Measurements from ENCODE around the gene SMYD3. TPM values are rescaled to one million over a fixed set of nuclear protein-coding genes. Genes with fewer than 3 reads are reported as not detected.

Gene SMYD3
- total and polyA plus RNA-seq, 10 donors = 12.5 to 33.1 (median 21.0) TPM

DNA sequence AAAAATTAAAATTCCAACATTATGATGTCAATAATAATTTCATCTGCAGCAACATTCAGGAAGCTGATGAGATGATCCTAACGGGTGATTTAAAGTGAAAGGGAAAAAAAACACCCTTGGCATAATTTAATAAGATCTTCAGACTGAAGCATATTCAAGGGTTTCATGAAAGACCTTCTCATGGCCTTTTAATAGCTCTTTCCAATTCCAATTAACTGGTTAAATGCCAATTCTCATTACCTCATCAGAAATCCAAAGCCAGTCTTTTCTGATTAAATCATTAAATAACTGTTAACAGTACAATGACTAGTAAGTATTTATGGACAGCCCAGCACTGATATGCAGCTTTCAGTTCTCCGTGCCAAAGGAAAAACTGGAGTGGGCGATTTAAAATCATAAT is 407.5 kb downstream of the SMYD3 start:
- Histone ChIP-seq H3K36me3 (no peaks in the 10 kb centered on the region), H3K9me3 (no peaks in the 10 kb centered on the region), H3K27ac (no peak overlapping the region), H3K4me1 (no peaks in the 10 kb centered on the region), H3K4me3 (no peak overlapping the region), H3K27me3 (replicated peaks in 1 of 7) (no peaks in the 10 kb centered on the region)
- TF ChIP-seq POLR2AphosphoS5 (IDR thresholded peaks at IDR 0.05) = no peak
- no peak for TF ChIP-seq POLR2A (IDR thresholded peaks at IDR 0.05)
- TF ChIP-seq, protein P1, sequence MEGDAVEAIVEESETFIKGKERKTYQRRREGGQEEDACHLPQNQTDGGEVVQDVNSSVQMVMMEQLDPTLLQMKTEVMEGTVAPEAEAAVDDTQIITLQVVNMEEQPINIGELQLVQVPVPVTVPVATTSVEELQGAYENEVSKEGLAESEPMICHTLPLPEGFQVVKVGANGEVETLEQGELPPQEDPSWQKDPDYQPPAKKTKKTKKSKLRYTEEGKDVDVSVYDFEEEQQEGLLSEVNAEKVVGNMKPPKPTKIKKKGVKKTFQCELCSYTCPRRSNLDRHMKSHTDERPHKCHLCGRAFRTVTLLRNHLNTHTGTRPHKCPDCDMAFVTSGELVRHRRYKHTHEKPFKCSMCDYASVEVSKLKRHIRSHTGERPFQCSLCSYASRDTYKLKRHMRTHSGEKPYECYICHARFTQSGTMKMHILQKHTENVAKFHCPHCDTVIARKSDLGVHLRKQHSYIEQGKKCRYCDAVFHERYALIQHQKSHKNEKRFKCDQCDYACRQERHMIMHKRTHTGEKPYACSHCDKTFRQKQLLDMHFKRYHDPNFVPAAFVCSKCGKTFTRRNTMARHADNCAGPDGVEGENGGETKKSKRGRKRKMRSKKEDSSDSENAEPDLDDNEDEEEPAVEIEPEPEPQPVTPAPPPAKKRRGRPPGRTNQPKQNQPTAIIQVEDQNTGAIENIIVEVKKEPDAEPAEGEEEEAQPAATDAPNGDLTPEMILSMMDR (IDR thresholded peaks at IDR 0.05 in 8 of 11, conservative IDR thresholded peaks at IDR 0.05 in 3 of 11) = no peak
- DNase-seq = no peak
- intact Hi-C loops (cut with DNase I; ENCODE audit: low total_unique reads) = no loop called here
- 71 to 86% (median 81%) methylated on average over 3 of the region's 3 CpGs for WGBS, 5 donors

DNA sequence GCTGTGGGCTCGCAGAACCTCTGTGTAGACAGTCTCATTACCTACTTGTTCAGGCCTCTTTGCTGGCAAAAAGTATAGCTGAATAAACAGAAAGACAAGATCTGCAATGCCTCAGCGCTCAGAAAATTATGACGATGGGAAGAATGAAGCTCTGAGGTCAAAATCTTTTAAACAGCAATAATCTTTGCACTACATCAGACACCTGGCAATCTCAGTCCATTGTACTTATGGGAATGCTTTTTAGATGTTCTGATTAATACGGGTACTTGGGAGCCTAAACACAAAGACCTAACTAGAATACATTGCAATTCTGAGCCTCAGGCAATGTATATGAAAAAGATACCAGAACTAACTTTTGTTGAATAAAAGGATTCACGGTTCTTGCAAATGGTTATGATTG is 410.7 kb downstream of the SMYD3 start:
- Histone ChIP-seq H3K4me1 (no peaks in the 10 kb centered on the region), H3K36me3 (no peaks in the 10 kb centered on the region), H3K4me3 (no peak overlapping the region), H3K27me3 (replicated peaks in 1 of 7) (no peaks in the 10 kb centered on the region), H3K9me3 (peaks cover 0 to 5% (median 2%) of the 10 kb centered on the region in 8 donors), H3K27ac (no peak overlapping the region)
- TF ChIP-seq, protein P1 (IDR thresholded peaks at IDR 0.05 in 8 of 11, conservative IDR thresholded peaks at IDR 0.05 in 3 of 11) = no peak
- TF ChIP-seq POLR2AphosphoS5 (IDR thresholded peaks at IDR 0.05) (no peak), POLR2A (IDR thresholded peaks at IDR 0.05) (no peak)
- intact Hi-C loops (cut with DNase I; ENCODE audit: low total_unique reads) = no loop called here
- WGBS, 5 donors = 95 to 98% (median 97%) methylated on average over 5 of the region's 5 CpGs
- DNase-seq = no peak

DNA sequence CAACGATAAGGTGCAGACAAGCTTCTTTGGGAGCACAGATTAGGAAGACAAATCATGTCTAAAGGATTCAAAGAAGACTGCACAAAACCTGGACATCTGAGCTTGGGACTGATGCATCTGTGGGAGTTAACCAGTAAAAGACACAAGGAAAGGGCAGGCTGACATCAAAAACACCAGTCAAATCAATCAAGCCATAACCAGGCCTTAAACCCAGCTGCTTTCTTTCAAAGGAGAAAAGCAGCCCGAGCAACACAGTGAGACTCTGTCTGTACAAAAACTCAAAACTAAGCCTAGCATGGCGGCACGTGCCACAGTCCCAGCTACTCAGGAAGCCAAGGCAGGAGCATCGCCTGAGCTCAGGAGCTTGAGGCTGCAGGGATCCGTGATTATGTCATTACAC is 411.6 kb downstream of the SMYD3 start:
- H3K4me1 ChIP-seq = no peaks in the 10 kb centered on the region
- DNase-seq = no peak
- peaks cover 0 to 5% (median 2%) of the 10 kb centered on the region in 8 donors for H3K9me3 ChIP-seq
- H3K27ac ChIP-seq = no peak overlapping the region
- no peaks in the 10 kb centered on the region for H3K27me3 ChIP-seq (replicated peaks in 1 of 7)
- no peaks in the 10 kb centered on the region for H3K36me3 ChIP-seq
- H3K4me3 ChIP-seq = no peak overlapping the region
- WGBS, 5 donors = 83 to 94% (median 87%) methylated on average over 6 of the region's 6 CpGs
- intact Hi-C loops (cut with DNase I; ENCODE audit: low total_unique reads) = no loop called here
- no peak for TF ChIP-seq POLR2AphosphoS5 (IDR thresholded peaks at IDR 0.05)
- TF ChIP-seq, protein P1 (IDR thresholded peaks at IDR 0.05 in 8 of 11, conservative IDR thresholded peaks at IDR 0.05 in 3 of 11) = no peak
- TF ChIP-seq POLR2A (IDR thresholded peaks at IDR 0.05) = no peak

- no peaks in the 10 kb centered on the region for H3K27me3 ChIP-seq (replicated peaks in 1 of 7)
- WGBS, 5 donors = 84 to 92% (median 92%) methylated on average over 4 of the region's 4 CpGs
- TF ChIP-seq, protein P1 (IDR thresholded peaks at IDR 0.05 in 8 of 11, conservative IDR thresholded peaks at IDR 0.05 in 3 of 11) = no peak
- TF ChIP-seq POLR2AphosphoS5 (IDR thresholded peaks at IDR 0.05) (no peak), POLR2A (IDR thresholded peaks at IDR 0.05) (no peak)
- H3K4me3 ChIP-seq = no peak overlapping the region
- DNase-seq = no peak
- intact Hi-C loops (cut with DNase I; ENCODE audit: low total_unique reads) = no loop called here
- no peak overlapping the region for H3K27ac ChIP-seq
- H3K9me3 ChIP-seq = peaks cover 0 to 5% (median 2%) of the 10 kb centered on the region in 8 donors
- no peaks in the 10 kb centered on the region for H3K36me3 ChIP-seq
- H3K4me1 ChIP-seq = no peaks in the 10 kb centered on the region
These were observed 413.8 kb downstream of the SMYD3 start for GRCh38 chr1:246093230-246093629.

Measured in spleen (tissue), 11 donors.